SK-N-SH (cell line): ENCODE measurements around the gene SLCO4A1. TPM values are rescaled to one million over a fixed set of nuclear protein-coding genes. Genes with fewer than 3 reads are reported as not detected.

Experiments used
- CTCF ChIA-PET: fragments of 300-600, 350-600 bp; formaldehyde crosslinking; extraction: SDS; loops from one replicate; lab custom pipeline; 2021; lab: Yijun Ruan, JAX
- POLR2A ChIA-PET: fragments of 350-600 bp; sonication (Branson Sonifier 250); formaldehyde crosslinking; extraction: SDS; loops from one replicate; lab custom pipeline; 2020; ENCODE audit warnings: antibody characterized with exemption, inconsistent platforms; lab: Yijun Ruan, JAX
- DNase-seq: peaks from one replicate; pipeline ENCODE4 v3.0.0; 2012
- H2AFZ ChIP-seq: fragments of 200-600 bp; sonication (generic); 2 replicates; pipeline ENCODE4 v1.8.1; 2016; ENCODE audit warnings: antibody characterized with exemption, mild to moderate bottlenecking, low read depth
- H3F3A ChIP-seq: fragments of 200-600 bp; sonication (generic); replicated peaks from 2 replicates; pipeline ENCODE3; 2016; ENCODE audit warnings: antibody characterized with exemption, mild to moderate bottlenecking; ENCODE audit not compliant: insufficient read depth
- H3K27ac ChIP-seq, 2 experiments: fragments of 200-500 bp in 1 of 2; fragments of 200-600 bp in 1 of 2; sonication (Bioruptor generic) in 1 of 2; sonication (generic), shearing (Covaris generic) in 1 of 2; 2 replicates each; pipeline versions ENCODE4 v1.5.1 to v1.6.1; 2014 to 2016; ENCODE audit warnings: low read depth in 2 of 2, inconsistent platforms in 1 of 2, low read length in 1 of 2, mild to moderate bottlenecking in 1 of 2, mixed read lengths in 1 of 2
- H3K27me3 ChIP-seq: fragments of 200-600 bp; sonication (generic), shearing (Covaris generic); 2 replicates; pipeline ENCODE4 v1.6.1; 2016; ENCODE audit warnings: mixed run types; ENCODE audit not compliant: insufficient read depth
- H3K36me3 ChIP-seq, 2 experiments: fragments of 200-500 bp in 1 of 2; fragments of 200-600 bp in 1 of 2; sonication (Bioruptor generic) in 1 of 2; sonication (generic) in 1 of 2; replicated peaks in 1 of 2; 2 replicates each; pipeline versions ENCODE3 to v1.5.1; 2014 to 2016; ENCODE audit warnings: low read length in 1 of 2, mild to moderate bottlenecking in 1 of 2; ENCODE audit not compliant: insufficient read depth in 2 of 2, control insufficient read depth in 1 of 2
- H3K4me1 ChIP-seq, 2 experiments: fragments of 200-500 bp in 1 of 2; fragments of 200-600 bp in 1 of 2; sonication (Bioruptor generic) in 1 of 2; sonication (generic), shearing (Covaris generic) in 1 of 2; 2 replicates each; pipeline versions ENCODE4 v1.5.1 to v1.6.1; 2014 to 2016; ENCODE audit warnings: low read depth in 1 of 2, low read length in 1 of 2, mixed run types in 1 of 2; ENCODE audit not compliant: insufficient read depth in 2 of 2, control insufficient read depth in 1 of 2
- H3K4me2 ChIP-seq: fragments of 200-600 bp; sonication (generic), shearing (Covaris generic); 2 replicates; pipeline ENCODE4 v1.6.1; 2017; ENCODE audit warnings: mixed run types
- H3K4me3 ChIP-seq, 2 experiments: fragments of 200-500 bp in 1 of 2; fragments of 200-600 bp in 1 of 2; sonication (Bioruptor generic) in 1 of 2; sonication (generic), shearing (Covaris generic) in 1 of 2; 2 replicates each; pipeline versions ENCODE4 v1.5.1 to v1.8.1; 2014 to 2016; ENCODE audit warnings: low read depth in 2 of 2, inconsistent platforms in 1 of 2, low read length in 1 of 2, mild to moderate bottlenecking in 1 of 2, mixed read lengths in 1 of 2, moderate library complexity in 1 of 2
- H3K79me2 ChIP-seq: fragments of 200-600 bp; sonication (generic); 2 replicates; pipeline ENCODE4 v1.8.1; 2017; ENCODE audit warnings: mild to moderate bottlenecking; ENCODE audit not compliant: insufficient read depth
- H3K9ac ChIP-seq: fragments of 200-600 bp; sonication (generic); 2 replicates; pipeline ENCODE4 v1.6.1; 2017; ENCODE audit warnings: mixed run types
- H3K9me2 ChIP-seq: fragments of 200-600 bp; sonication (generic); 2 replicates; pipeline ENCODE4 v1.6.1; 2017; ENCODE audit warnings: mixed run types
- H3K9me3 ChIP-seq: fragments of 200-600 bp; sonication (generic); 2 replicates; pipeline ENCODE4 v1.6.1; 2017; ENCODE audit warnings: mixed run types, mild to moderate bottlenecking, moderate library complexity
- H4K20me1 ChIP-seq: fragments of 200-600 bp; sonication (generic); 2 replicates; pipeline ENCODE4 v1.6.1; 2017; ENCODE audit warnings: mild to moderate bottlenecking, mixed run types; ENCODE audit not compliant: insufficient read depth
- EZH2phosphoT487 ChIP-seq: fragments of 200-600 bp; sonication (generic); IDR thresholded peaks from 2 replicates; pipeline ENCODE4 v1.6.1; 2017; ENCODE audit warnings: low read depth, mixed run types, mild to moderate bottlenecking, antibody characterized with exemption, moderate library complexity, borderline replicate concordance
- FOXJ3 ChIP-seq: sonication (generic); formaldehyde crosslinking; IDR thresholded peaks from 2 replicates; pipeline ENCODE4 v1.5.1; 2020; ENCODE audit warnings: mild to moderate bottlenecking, missing genetic modification reagents
- GATA2 ChIP-seq: sonication (generic); formaldehyde crosslinking; IDR thresholded peaks from 2 replicates; pipeline ENCODE4 v1.5.0; 2020; ENCODE audit warnings: mild to moderate bottlenecking, missing genetic modification reagents
- MXI1 ChIP-seq: IDR thresholded peaks from 2 replicates; pipeline ENCODE4 v1.6.1; 2012; ENCODE audit warnings: mild to moderate bottlenecking, low read depth, low read length, improper control_type of control experiment
- NFIC ChIP-seq: IDR thresholded peaks from 2 replicates; pipeline ENCODE4 v1.4.0; 2012; ENCODE audit warnings: borderline replicate concordance
- RAD21 ChIP-seq: IDR thresholded peaks from 2 replicates; pipeline ENCODE4 v1.6.1; 2012; ENCODE audit warnings: mild to moderate bottlenecking, low read length
- RCOR1 ChIP-seq: fragments of 150-350 bp; IDR thresholded peaks from 2 replicates; pipeline ENCODE4 v1.6.1; 2017; ENCODE audit warnings: antibody characterized with exemption, low read length
- REST ChIP-seq: IDR thresholded peaks from 2 replicates; pipeline ENCODE4 v1.6.1; 2012; ENCODE audit warnings: mild to moderate bottlenecking, low read depth, low read length, moderate library complexity
- RFX5 ChIP-seq: IDR thresholded peaks from 2 replicates; pipeline ENCODE4 v1.6.1; 2012; ENCODE audit warnings: mild to moderate bottlenecking, improper control_type of control experiment, low read length
- RXRA ChIP-seq: IDR thresholded peaks from 2 replicates; pipeline ENCODE4 v1.4.0; 2012; ENCODE audit warnings: low read depth, mild to moderate bottlenecking, borderline replicate concordance
- SIN3A ChIP-seq: IDR thresholded peaks from 2 replicates; pipeline ENCODE4 v1.6.1; 2012; ENCODE audit warnings: low read depth, mild to moderate bottlenecking, low read length, moderate library complexity, borderline replicate concordance
- SMC3 ChIP-seq: IDR thresholded peaks from 2 replicates; pipeline ENCODE4 v1.6.1; 2012; ENCODE audit warnings: low read depth, low read length, improper control_type of control experiment
- TEAD4 ChIP-seq: IDR thresholded peaks from 2 replicates; pipeline ENCODE4 v1.4.0; 2012; ENCODE audit warnings: mild to moderate bottlenecking, borderline replicate concordance; ENCODE audit not compliant: insufficient read depth
- USF1 ChIP-seq: IDR thresholded peaks from 2 replicates; pipeline ENCODE4 v1.4.0; 2012; ENCODE audit warnings: low read depth, borderline replicate concordance
- ZBTB33 ChIP-seq: IDR thresholded peaks from 2 replicates; pipeline ENCODE4 v1.4.0; 2012; ENCODE audit warnings: low read depth, borderline replicate concordance
- WGBS: methylation state at CpG from one replicate; pipeline ENCODE4 v1.1.6; 2017; ENCODE audit warnings: low lambda C conversion rate; 5-methylcytosine and 5-hydroxymethylcytosine counted together
- polyA plus RNA-seq, 3 experiments: library from polyadenylated mRNA; depleted of rRNA; stranded (reverse); fragments of >200 nt; gene quantifications; 2 replicates each; pipeline ENCODE4 v1.2.3, GENCODE V29; 2012
- TF ChIP-seq, protein P1 (sequence below): IDR thresholded peaks from 2 replicates; pipeline ENCODE4; 2012
- TF ChIP-seq, protein P2 (sequence below): fragments of 200-600 bp; sonication (generic); IDR thresholded peaks from 2 replicates; pipeline ENCODE4 v1.6.1; 2017; ENCODE audit warnings: antibody characterized with exemption, mild to moderate bottlenecking, moderate library complexity

The SLCO4A1 gene
- polyA plus RNA-seq, 1 of the 3 experiments (the other 2 are of a cell fraction), result 0.33 TPM

GRCh38 chr20:62617711-62618483 lies 24.4 kb upstream of the SLCO4A1 start:
- TF ChIP-seq, protein P1, sequence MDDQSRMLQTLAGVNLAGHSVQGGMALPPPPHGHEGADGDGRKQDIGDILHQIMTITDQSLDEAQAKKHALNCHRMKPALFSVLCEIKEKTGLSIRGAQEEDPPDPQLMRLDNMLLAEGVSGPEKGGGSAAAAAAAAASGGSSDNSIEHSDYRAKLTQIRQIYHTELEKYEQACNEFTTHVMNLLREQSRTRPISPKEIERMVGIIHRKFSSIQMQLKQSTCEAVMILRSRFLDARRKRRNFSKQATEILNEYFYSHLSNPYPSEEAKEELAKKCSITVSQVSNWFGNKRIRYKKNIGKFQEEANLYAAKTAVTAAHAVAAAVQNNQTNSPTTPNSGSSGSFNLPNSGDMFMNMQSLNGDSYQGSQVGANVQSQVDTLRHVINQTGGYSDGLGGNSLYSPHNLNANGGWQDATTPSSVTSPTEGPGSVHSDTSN, result no peak
- no peak for TF ChIP-seq NFIC
- no peak for TF ChIP-seq USF1
- no peak for TF ChIP-seq RAD21
- no peak for TF ChIP-seq ZBTB33
- no peak for TF ChIP-seq RXRA
- no peak for TF ChIP-seq SIN3A
- TF ChIP-seq RFX5, result no peak
- TF ChIP-seq SMC3, result no peak
- no peak for TF ChIP-seq RCOR1
- no peak for TF ChIP-seq EZH2phosphoT487
- TF ChIP-seq TEAD4, result no peak
- no peak for TF ChIP-seq GATA2
- TF ChIP-seq REST, result no peak
- no peak for TF ChIP-seq FOXJ3 (CRISPR knock-in tag)
- TF ChIP-seq MXI1, result no peak
- TF ChIP-seq, protein P2, sequence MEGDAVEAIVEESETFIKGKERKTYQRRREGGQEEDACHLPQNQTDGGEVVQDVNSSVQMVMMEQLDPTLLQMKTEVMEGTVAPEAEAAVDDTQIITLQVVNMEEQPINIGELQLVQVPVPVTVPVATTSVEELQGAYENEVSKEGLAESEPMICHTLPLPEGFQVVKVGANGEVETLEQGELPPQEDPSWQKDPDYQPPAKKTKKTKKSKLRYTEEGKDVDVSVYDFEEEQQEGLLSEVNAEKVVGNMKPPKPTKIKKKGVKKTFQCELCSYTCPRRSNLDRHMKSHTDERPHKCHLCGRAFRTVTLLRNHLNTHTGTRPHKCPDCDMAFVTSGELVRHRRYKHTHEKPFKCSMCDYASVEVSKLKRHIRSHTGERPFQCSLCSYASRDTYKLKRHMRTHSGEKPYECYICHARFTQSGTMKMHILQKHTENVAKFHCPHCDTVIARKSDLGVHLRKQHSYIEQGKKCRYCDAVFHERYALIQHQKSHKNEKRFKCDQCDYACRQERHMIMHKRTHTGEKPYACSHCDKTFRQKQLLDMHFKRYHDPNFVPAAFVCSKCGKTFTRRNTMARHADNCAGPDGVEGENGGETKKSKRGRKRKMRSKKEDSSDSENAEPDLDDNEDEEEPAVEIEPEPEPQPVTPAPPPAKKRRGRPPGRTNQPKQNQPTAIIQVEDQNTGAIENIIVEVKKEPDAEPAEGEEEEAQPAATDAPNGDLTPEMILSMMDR, result no peak
- Histone ChIP-seq H3K36me3 (no peaks in the 10 kb centered on the region), H3K9me3 (no peaks in the 10 kb centered on the region), H3K9ac (no peak overlapping the region), H4K20me1 (no peaks in the 10 kb centered on the region), H2AFZ (no peak overlapping the region), H3K4me2 (no peak overlapping the region), H3K79me2 (no peaks in the 10 kb centered on the region), H3K27me3 (no peaks in the 10 kb centered on the region), H3K27ac (no peak overlapping the region), H3K9me2 (no peaks in the 10 kb centered on the region), H3F3A (no peaks in the 10 kb centered on the region), H3K4me1 (peaks cover 0 to 5% of the 10 kb centered on the region in 2 experiments; a peak in 2 of 4 replicates), H3K4me3 (no peak overlapping the region)
- 63% methylated on average over 16 of the region's 23 CpGs for WGBS
- no peak for DNase-seq
- ChIA-PET CTCF (interaction anchor here (0.6 to 3.9 kb wide), 61 partner anchors 8 to 211 kb away, joined by 3 to 101 read pairs (median 5); partner anchors contain the start of genes CABLES2 and SLCO4A1), POLR2A (interaction anchor here (0.6 kb wide), 1 partner anchor 53 kb away, joined by 3 read pairs; no protein-coding TSS in a partner anchor)
